ENCODE measurements around the gene RAD54L2.
"Not testable (repeated sequence)": the region's sequence is repeated elsewhere in the genome, so short reads cannot be mapped to it uniquely, and the experiment has no call there.

Gene RAD54L2

GRCh38 chr3:51538459-51539290 is at the start of gene RAD54L2:
RAD54L2 (plus strand) TSS chr3:51538719; CDS start chr3:51590421, 51,702 bp downstream.
- DNase-seq (ENCODE audit: low read depth): peak; percentile 52

- peak; percentile 78 for DNase-seq (ENCODE audit: low read depth)
Observed at GRCh38 chr3:51498876-51499738, 39.4 kb upstream of the RAD54L2 start.

GRCh38 chr3:51500632-51501131 is 37.8 kb upstream of the RAD54L2 start:
- no peak for DNase-seq (ENCODE audit: low read depth)

GRCh38 chr3:51501833-51502561 is 36.5 kb upstream of the RAD54L2 start:
- peak; percentile 48 for DNase-seq (ENCODE audit: low read depth)

- no peak for DNase-seq (ENCODE audit: low read depth)
Observed at GRCh38 chr3:51502562-51502910, 36.0 kb upstream of the RAD54L2 start.

- no peak for DNase-seq (ENCODE audit: low read depth)
Observed at GRCh38 chr3:51503007-51503406, 35.5 kb upstream of the RAD54L2 start.

GRCh38 chr3:51508255-51508654 is 30.3 kb upstream of the RAD54L2 start:
- DNase-seq (ENCODE audit: low read depth): no peak

GRCh38 chr3:51510996-51511395 is 27.5 kb upstream of the RAD54L2 start:
- DNase-seq (ENCODE audit: low read depth): no peak

- DNase-seq (ENCODE audit: low read depth): no peak
Observed at GRCh38 chr3:51514210-51514609, 24.3 kb upstream of the RAD54L2 start.

GRCh38 chr3:51519848-51520247 is 18.7 kb upstream of the RAD54L2 start:
- DNase-seq (ENCODE audit: low read depth): no peak

- not testable (repeated sequence) for DNase-seq (ENCODE audit: low read depth)
Observed at GRCh38 chr3:51520906-51521730, 17.4 kb upstream of the RAD54L2 start.

- DNase-seq (ENCODE audit: low read depth): no peak
Observed at GRCh38 chr3:51522273-51522962, 16.1 kb upstream of the RAD54L2 start.

GRCh38 chr3:51524874-51525273 is 13.6 kb upstream of the RAD54L2 start:
- not testable (repeated sequence) for DNase-seq (ENCODE audit: low read depth)

GRCh38 chr3:51530485-51530884 is 8.0 kb upstream of the RAD54L2 start:
- no peak for DNase-seq (ENCODE audit: low read depth)

GRCh38 chr3:51535146-51536019 is 3.1 kb upstream of the RAD54L2 start:
- DNase-seq (ENCODE audit: low read depth): no peak

GRCh38 chr3:51537631-51538030 is 888 bp upstream of the RAD54L2 start:
- not testable (repeated sequence) for DNase-seq (ENCODE audit: low read depth)

- no peak for DNase-seq (ENCODE audit: low read depth)
Observed at GRCh38 chr3:51538115-51538458, 432 bp upstream of the RAD54L2 start.

- peak; percentile 6 for DNase-seq (ENCODE audit: low read depth)
Observed at GRCh38 chr3:51539291-51539941, 897 bp downstream of the RAD54L2 start.

- DNase-seq (ENCODE audit: low read depth): not testable (repeated sequence)
Observed at GRCh38 chr3:51542596-51542995, 4.1 kb downstream of the RAD54L2 start.
